Fibroblast of pulmonary artery (primary cell): ENCODE data around the gene FOXO6.

ENCODE experiments used
- DNase-seq: peaks from one replicate; pipeline ENCODE4 v3.0.0-alpha.2; 2010; ENCODE audit warnings: low read depth
- H3K4me3 ChIP-seq: replicated peaks from 2 replicates; pipeline ENCODE4 v1.5.1; 2011; ENCODE audit warnings: low read depth, mild to moderate bottlenecking, control low read depth, low read length, moderate library complexity
- TF ChIP-seq, protein P1 (sequence below): IDR thresholded peaks from 2 replicates; pipeline ENCODE4 v1.5.1; 2011; ENCODE audit warnings: mild to moderate bottlenecking, control low read depth, low read length, inconsistent platforms; ENCODE audit errors: missing control alignments

The FOXO6 gene

DNA sequence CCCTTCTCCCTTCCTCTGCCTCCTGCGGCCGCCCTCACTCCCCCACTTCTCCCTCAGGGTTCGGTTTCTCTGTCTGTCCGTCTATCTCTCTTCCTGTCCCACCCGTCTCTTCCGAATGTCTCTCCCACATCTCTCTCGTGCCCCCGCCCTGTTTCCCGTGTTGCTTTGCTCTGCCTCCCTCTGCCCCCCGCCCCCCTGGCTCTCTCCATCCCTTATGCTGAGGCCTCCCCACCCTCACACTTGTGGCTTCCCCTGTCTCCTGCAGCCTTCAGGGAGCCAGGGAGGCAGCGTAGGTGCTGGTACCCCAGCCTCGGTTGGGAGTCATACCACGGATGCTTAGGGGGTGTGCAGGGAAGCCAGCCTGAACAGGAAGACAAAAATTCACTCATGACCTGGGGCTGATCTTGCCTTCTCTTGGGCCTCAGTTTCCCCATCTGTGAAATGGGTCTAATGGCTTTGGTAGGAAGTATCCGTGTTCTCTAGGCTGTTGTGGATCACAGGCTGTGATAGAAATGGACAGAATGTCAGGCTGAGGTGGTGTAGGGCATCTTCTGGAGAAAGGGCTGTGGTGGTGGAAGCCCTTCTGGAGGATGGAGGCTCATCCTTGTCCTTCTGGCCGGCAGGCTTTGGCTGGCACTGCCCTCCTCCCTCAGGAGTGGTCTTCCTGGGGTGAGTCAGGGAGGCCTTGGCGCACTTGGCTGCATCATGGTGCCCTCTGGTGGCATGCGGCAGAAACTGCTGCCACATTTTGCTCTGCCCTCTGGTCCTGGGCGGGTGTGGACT, 55.5 kb downstream of the FOXO6 start:
- TF ChIP-seq, protein P1, sequence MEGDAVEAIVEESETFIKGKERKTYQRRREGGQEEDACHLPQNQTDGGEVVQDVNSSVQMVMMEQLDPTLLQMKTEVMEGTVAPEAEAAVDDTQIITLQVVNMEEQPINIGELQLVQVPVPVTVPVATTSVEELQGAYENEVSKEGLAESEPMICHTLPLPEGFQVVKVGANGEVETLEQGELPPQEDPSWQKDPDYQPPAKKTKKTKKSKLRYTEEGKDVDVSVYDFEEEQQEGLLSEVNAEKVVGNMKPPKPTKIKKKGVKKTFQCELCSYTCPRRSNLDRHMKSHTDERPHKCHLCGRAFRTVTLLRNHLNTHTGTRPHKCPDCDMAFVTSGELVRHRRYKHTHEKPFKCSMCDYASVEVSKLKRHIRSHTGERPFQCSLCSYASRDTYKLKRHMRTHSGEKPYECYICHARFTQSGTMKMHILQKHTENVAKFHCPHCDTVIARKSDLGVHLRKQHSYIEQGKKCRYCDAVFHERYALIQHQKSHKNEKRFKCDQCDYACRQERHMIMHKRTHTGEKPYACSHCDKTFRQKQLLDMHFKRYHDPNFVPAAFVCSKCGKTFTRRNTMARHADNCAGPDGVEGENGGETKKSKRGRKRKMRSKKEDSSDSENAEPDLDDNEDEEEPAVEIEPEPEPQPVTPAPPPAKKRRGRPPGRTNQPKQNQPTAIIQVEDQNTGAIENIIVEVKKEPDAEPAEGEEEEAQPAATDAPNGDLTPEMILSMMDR, result peak; percentile 92

DNA sequence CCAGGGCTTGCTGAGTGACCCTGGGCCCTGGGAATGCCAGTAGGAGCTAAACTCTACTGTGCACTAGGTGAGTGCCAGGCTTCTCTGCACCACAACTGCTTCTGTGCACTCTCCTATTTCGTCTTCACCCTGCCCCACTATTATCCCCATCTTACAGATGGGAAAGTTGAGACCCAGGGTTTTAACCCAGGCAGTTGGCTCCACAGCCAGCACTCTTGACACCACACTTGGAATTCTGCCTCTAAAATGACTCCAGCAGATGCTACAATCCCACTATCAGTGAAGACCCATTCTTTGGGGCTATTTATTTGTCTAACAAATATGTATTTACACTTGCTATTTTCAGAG, 56.1 kb downstream of the FOXO6 start:
- TF ChIP-seq, protein P1, result no peak
- DNase-seq, result no peak
- H3K4me3 ChIP-seq, result no peak overlapping the region

More for the DNA sequence above, 55.5 kb downstream of the FOXO6 start:
- DNase-seq, result peak; percentile 79
- no peak overlapping the region for H3K4me3 ChIP-seq

DNA sequence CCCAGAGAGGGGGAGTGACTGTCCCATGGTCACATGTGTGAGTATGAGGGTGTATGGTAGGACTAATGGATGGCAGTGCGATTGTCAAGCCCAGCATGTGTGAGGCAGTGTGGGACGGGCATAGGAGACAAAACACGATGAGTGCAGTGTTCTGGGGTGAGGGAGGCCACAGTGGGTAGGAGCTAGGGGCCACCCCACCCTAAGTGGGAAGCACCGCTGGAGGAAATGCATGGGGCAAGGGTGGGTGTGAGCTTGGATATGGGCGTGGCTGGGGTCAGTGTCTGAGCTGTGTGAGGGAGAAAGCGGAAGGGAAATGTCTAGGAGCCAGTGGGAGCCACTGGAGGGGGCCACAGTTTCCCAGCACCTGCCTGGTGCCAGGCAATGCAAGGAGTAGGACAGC, 56.5 kb downstream of the FOXO6 start:
- TF ChIP-seq, protein P1, result no peak
- no peak overlapping the region for H3K4me3 ChIP-seq
- DNase-seq, result no peak

DNA sequence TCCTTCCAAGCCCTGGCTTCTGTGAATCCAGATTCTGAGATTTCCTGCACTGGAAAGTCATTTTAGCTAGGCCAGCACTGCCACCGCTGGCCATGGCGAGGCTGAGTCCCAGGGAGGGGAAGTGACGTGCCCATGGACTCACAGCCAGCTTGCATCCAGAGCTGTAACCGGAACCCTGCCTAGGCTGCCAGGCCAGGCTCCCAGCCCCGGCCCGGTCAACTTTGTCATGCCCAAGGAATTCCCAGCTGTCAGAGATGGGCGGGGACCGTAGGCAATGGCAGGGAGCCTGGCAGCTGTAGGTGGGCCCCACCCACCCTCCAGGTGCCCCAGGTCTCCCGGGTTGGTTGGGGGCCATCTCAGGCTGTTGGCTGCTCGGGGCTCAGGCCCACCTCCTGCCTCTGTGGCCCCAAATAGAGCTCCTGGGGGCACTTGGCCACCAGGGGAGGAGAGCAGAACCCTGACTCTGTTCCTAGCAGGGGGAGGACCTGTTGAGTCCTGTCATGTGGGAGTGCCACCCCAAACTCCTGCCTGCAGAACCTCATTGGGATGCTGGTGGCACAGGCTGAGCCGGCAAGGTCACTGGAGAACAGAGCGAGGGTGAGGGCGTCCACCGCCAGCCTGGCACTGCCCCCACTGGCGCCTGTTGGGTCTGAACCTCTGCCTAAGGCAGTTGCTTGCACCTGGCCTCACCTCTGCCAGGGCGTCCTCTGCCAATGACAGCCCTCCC, 57.8 kb downstream of the FOXO6 start:
- DNase-seq, result peak; percentile 77
- H3K4me3 ChIP-seq, result no peak overlapping the region
- TF ChIP-seq, protein P1, result no peak

DNA sequence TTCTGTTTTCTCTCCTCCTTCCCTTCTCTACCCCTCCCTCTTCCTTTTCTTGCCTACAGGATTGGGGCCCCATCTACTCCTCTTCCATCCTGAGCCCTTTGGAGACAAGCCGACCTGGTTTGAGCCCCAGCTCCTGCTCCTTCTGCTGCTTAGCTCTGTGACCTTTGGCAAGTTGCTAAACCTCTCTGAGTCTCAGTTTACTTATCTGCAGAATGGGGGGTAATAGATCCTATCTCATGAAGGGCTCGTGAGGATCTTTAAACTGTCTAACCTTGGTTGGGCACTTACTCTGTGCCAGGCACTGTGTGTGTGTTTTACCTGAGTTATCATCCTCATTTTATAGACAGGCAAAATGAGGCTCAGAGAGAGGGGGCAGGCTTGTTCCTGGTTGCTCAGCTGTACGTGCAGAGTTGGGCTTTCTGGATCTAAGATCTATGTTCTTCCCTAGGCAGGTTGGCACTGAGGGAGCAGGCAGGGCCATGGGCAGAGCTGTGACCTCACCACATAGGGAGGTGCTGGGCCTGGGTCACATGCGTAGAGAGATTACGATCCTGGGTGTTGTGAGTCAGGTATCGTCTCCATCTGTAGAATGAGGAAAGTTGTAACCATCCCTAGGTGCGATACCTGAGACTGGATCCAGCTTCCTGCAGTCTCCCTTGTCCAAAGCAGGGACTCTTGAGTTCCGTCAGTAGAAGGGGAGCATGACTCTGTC, 58.5 kb downstream of the FOXO6 start:
- TF ChIP-seq, protein P1, result no peak
- no peak for DNase-seq
- H3K4me3 ChIP-seq, result no peak overlapping the region

GRCh38 chr1:41420351-41420750, 59.1 kb downstream of the FOXO6 start:
- no peak for DNase-seq
- no peak overlapping the region for H3K4me3 ChIP-seq
- TF ChIP-seq, protein P1, result no peak
